Coronary artery (tissue), 2 donors: Measurements from ENCODE around the gene SUSD2.

Experiments used
- DNase-seq: peaks from one replicate; pipeline ENCODE4 v3.0.0-alpha.2; 2017; ENCODE audit warnings: low spot score
- H3K27ac ChIP-seq, 2 donors: fragments of 200-600 bp; sonication (generic); one replicate each; pipeline ENCODE4 v1.5.1; 2016 to 2019
- H3K4me3 ChIP-seq: fragments of 200-600 bp; sonication (generic); 2 replicates; pipeline ENCODE4 v1.5.1; 2016; ENCODE audit warnings: mild to moderate bottlenecking, moderate library complexity
- CTCF ChIP-seq: fragments of 200-600 bp; sonication (generic); IDR thresholded peaks from one replicate; pipeline ENCODE4 v1.5.1; 2019; ENCODE audit warnings: antibody characterized with exemption

SUSD2 gene

GRCh38 chr22:24165673-24166072 lies 15.6 kb upstream of the SUSD2 start:
- Histone ChIP-seq H3K27ac (peak overlapping the region; percentile 0 to 15), H3K4me3 (no peak overlapping the region)
- DNase-seq, result no peak
- TF ChIP-seq CTCF, result no peak

- no peak overlapping the region for H3K4me3 ChIP-seq
- H3K27ac ChIP-seq, result peak overlapping the region in 1 of 2 donors; percentile 4
- DNase-seq, result no peak
- no peak for TF ChIP-seq CTCF
These were observed 14.5 kb upstream of the SUSD2 start for GRCh38 chr22:24166811-24167210.

GRCh38 chr22:24169439-24170058 lies 11.7 kb upstream of the SUSD2 start:
- H3K27ac ChIP-seq, result peak overlapping the region in 1 of 2 donors; percentile 42
- TF ChIP-seq CTCF, result no peak

GRCh38 chr22:24170188-24170587 lies 11.1 kb upstream of the SUSD2 start:
- DNase-seq, result no peak
- Histone ChIP-seq H3K4me3 (no peak overlapping the region), H3K27ac (peak overlapping the region in 1 of 2 donors; percentile 42)
- TF ChIP-seq CTCF, result no peak

More at GRCh38 chr22:24169439-24170058, 11.7 kb upstream of the SUSD2 start:
- no peak overlapping the region for H3K4me3 ChIP-seq
- DNase-seq, result no peak

GRCh38 chr22:24170632-24171031 lies 10.7 kb upstream of the SUSD2 start:
- Histone ChIP-seq H3K27ac (peak overlapping the region in 1 of 2 donors; percentile 24), H3K4me3 (no peak overlapping the region)
- no peak for DNase-seq
- no peak for TF ChIP-seq CTCF

- DNase-seq, result no peak
- no peak for TF ChIP-seq CTCF
- Histone ChIP-seq H3K4me3 (no peak overlapping the region), H3K27ac (peak overlapping the region in 1 of 2 donors; percentile 24)
These were observed 9.5 kb upstream of the SUSD2 start for GRCh38 chr22:24171822-24172221.

GRCh38 chr22:24175160-24175808 lies 6.0 kb upstream of the SUSD2 start:
- H3K27ac ChIP-seq, result peak overlapping the region; percentile 81 to 97
- peak; percentile 93 for DNase-seq
- TF ChIP-seq CTCF, result peak; percentile 82
- peak overlapping the region; percentile 6 for H3K4me3 ChIP-seq
